ENCODE results near the gene VPS33B. TPM values are rescaled to one million over a fixed set of nuclear protein-coding genes. Genes with fewer than 3 reads are reported as not detected.

VPS33B gene
- total RNA-seq, 1 experiment from 2014 or later, result 16.3 TPM

GRCh38 chr15:90988296-90988695, 34.1 kb downstream of the VPS33B start:
- H3K79me2 ChIP-seq (ENCODE audit: insufficient read depth, low read length), result peaks cover 51% of the 10 kb centered on the region
- peaks cover 26 to 28% of the 10 kb centered on the region in 2 experiments for H3K4me1 Mint-ChIP-seq
- no peak overlapping the region for H2AK5ac ChIP-seq (ENCODE audit: insufficient read length, low read length)
- no peaks in the 10 kb centered on the region; the same call in 1 of the 2 replicates for H3K27me3 Mint-ChIP-seq (ENCODE audit: low read depth)
- no peak overlapping the region for H3K23ac ChIP-seq (ENCODE audit: insufficient read length, low read depth, low read length)
- no peaks in the 10 kb centered on the region for H3K27me3 ChIP-seq (ENCODE audit: insufficient read depth, low read length)
- no peak overlapping the region for H3T11ph ChIP-seq (ENCODE audit: low read length)
- peaks cover 10 to 22% (median 15%) of the 10 kb centered on the region in 3 experiments for H3K36me3 Mint-ChIP-seq (ENCODE audit: insufficient read depth in 1 of 3, low read depth in 3 of 3)
- no peak overlapping the region for H2AFZ ChIP-seq (ENCODE audit: low read length)
- H4K91ac ChIP-seq (ENCODE audit: insufficient read length, low read depth, low read length), result no peak overlapping the region
- H3K9ac ChIP-seq (ENCODE audit: extremely low read depth, insufficient read length, low read length), result no peak overlapping the region
- H3K9me3 Mint-ChIP-seq, result no peaks in the 10 kb centered on the region
- H4K20me1 ChIP-seq (ENCODE audit: control insufficient read depth, insufficient read depth, insufficient read length), result no peaks in the 10 kb centered on the region
- no peak overlapping the region for H2BK15ac ChIP-seq (ENCODE audit: low read depth, low read length)
- H3K14ac ChIP-seq (ENCODE audit: insufficient read depth, low read length), result no peak overlapping the region
- H2BK120ac ChIP-seq (ENCODE audit: low read depth, low read length, poor library complexity, severe bottlenecking), result no peak overlapping the region
- no peak overlapping the region for H3K27ac ChIP-seq (ENCODE audit: insufficient read length, low read depth, low read length)
- H3K4ac ChIP-seq (ENCODE audit: low read depth, low read length), result no peak overlapping the region
- no peak overlapping the region for H2BK5ac ChIP-seq (ENCODE audit: insufficient read length, low read length)
- H3K56ac ChIP-seq (ENCODE audit: insufficient read length, low read depth, low read length), result no peak overlapping the region
- H3K9me3 ChIP-seq (ENCODE audit: control insufficient read depth, low read depth, low read length), result no peaks in the 10 kb centered on the region
- DNase-seq, result no peak
- no peak overlapping the region for H4K8ac ChIP-seq (replicated peaks; ENCODE audit: insufficient read length, low read depth, low read length)
- H3K4me1 ChIP-seq (ENCODE audit: insufficient read depth, low read length), result no peaks in the 10 kb centered on the region
- TF ChIP-seq CTCF (conservative IDR thresholded peaks at IDR 0.05), result no peak
- WGBS (ENCODE audit: extremely low coverage, insufficient read length, low lambda C conversion rate), result no CpG with 5 or more reads among the region's 6 CpGs
- H4K5ac ChIP-seq (ENCODE audit: insufficient read length, low read depth, low read length), result no peak overlapping the region
- H3K4me3 Mint-ChIP-seq, result no peak overlapping the region
- no peak overlapping the region for H2BK20ac ChIP-seq (ENCODE audit: low read depth, low read length, poor library complexity, severe bottlenecking)
- peaks cover under 1% of the 10 kb centered on the region for H3K23me2 ChIP-seq (ENCODE audit: insufficient read length, low read depth, low read length, poor library complexity, severe bottlenecking)
- H3K27ac Mint-ChIP-seq, result peak overlapping the region in 2 of 3 experiments; percentile 22 to 68; a peak in 4 of 7 replicates
- no peak overlapping the region for H3K4me2 ChIP-seq (ENCODE audit: insufficient read depth, insufficient read length, low read length)
- no peak overlapping the region for H3K18ac ChIP-seq (ENCODE audit: insufficient read length, low read depth, low read length)
- peaks cover 20% of the 10 kb centered on the region for H3K79me1 ChIP-seq (ENCODE audit: insufficient read depth, low read depth, low read length, poor library complexity, severe bottlenecking)
- no peak overlapping the region for H2BK12ac ChIP-seq (ENCODE audit: insufficient read length, low read depth, low read length)

Measured in H9 (cell line).